Neural progenitor cell (in vitro differentiated cells): ENCODE measurements around the gene CTDP1. TPM values are rescaled to one million over a fixed set of nuclear protein-coding genes. Genes with fewer than 3 reads are reported as not detected.

Experiments
- DNase-seq: peaks from one replicate; pipeline ENCODE4 v3.0.0-alpha.2; 2016; ENCODE audit warnings: low spot score
- H2AFZ ChIP-seq: fragments of 200-600 bp; sonication (generic); replicated peaks from 2 replicates; pipeline ENCODE4 v1.6.1; 2016; ENCODE audit warnings: antibody characterized with exemption
- H3F3A ChIP-seq: fragments of 200-600 bp; sonication (generic); 2 replicates; pipeline ENCODE4 v1.6.1; 2016; ENCODE audit warnings: antibody characterized with exemption, low read depth
- H3K27ac ChIP-seq: fragments of 200-600 bp; sonication (generic); 2 replicates; pipeline ENCODE4 v1.5.1; 2016; ENCODE audit warnings: mild to moderate bottlenecking
- H3K27me3 ChIP-seq: fragments of 200-600 bp; sonication (generic); 2 replicates; pipeline ENCODE4 v1.6.1; 2016; ENCODE audit warnings: mild to moderate bottlenecking, moderate library complexity
- H3K36me3 ChIP-seq: fragments of 200-600 bp; sonication (generic); 2 replicates; pipeline ENCODE4 v1.5.1; 2016
- H3K4me1 ChIP-seq: fragments of 200-600 bp; sonication (generic); 2 replicates; pipeline ENCODE4 v1.6.1; 2016; ENCODE audit warnings: mixed run types
- H3K4me2 ChIP-seq: fragments of 200-600 bp; sonication (generic); 2 replicates; pipeline ENCODE4 v1.6.1; 2016
- H3K4me3 ChIP-seq: fragments of 200-600 bp; sonication (generic); 2 replicates; pipeline ENCODE4 v1.5.1; 2016
- H3K79me2 ChIP-seq: fragments of 200-600 bp; sonication (generic); 2 replicates; pipeline ENCODE4 v1.6.1; 2016; ENCODE audit warnings: low read depth
- H3K9ac ChIP-seq: fragments of 200-600 bp; sonication (generic); 2 replicates; pipeline ENCODE4 v1.6.1; 2016
- H3K9me3 ChIP-seq: fragments of 200-600 bp; sonication (generic); 2 replicates; pipeline ENCODE4 v1.5.1; 2016; ENCODE audit warnings: low read depth
- H4K20me1 ChIP-seq: fragments of 200-600 bp; sonication (generic); 2 replicates; pipeline ENCODE4 v1.6.1; 2016; ENCODE audit warnings: low read depth
- H3K27ac Mint-ChIP-seq: 3 replicates; pipeline ENCODE4 v1.8.0; 2021; ENCODE audit warnings: mixed read lengths
- H3K27me3 Mint-ChIP-seq: 2 replicates; pipeline ENCODE4 v1.8.0; 2022; ENCODE audit warnings: low read depth, mild to moderate bottlenecking, inconsistent platforms, moderate library complexity, mixed read lengths; ENCODE audit not compliant: insufficient read depth
- H3K36me3 Mint-ChIP-seq: 3 replicates; pipeline ENCODE4 v1.8.0; 2021; ENCODE audit warnings: mixed read lengths
- H3K4me1 Mint-ChIP-seq: 3 replicates; pipeline ENCODE4 v1.8.0; 2021; ENCODE audit warnings: mixed read lengths
- H3K4me3 Mint-ChIP-seq: 3 replicates; pipeline ENCODE4 v1.8.0; 2021; ENCODE audit warnings: mild to moderate bottlenecking, moderate library complexity, mixed read lengths
- H3K9me3 Mint-ChIP-seq: 3 replicates; pipeline ENCODE4 v1.8.0; 2020; ENCODE audit warnings: mixed read lengths
- EZH2 ChIP-seq: fragments of 200-600 bp; sonication (generic); IDR thresholded peaks from 2 replicates; pipeline ENCODE4 v1.6.1; 2017; ENCODE audit warnings: antibody characterized with exemption, mild to moderate bottlenecking, moderate library complexity
- EZH2phosphoT487 ChIP-seq: fragments of 200-600 bp; sonication (generic); IDR thresholded peaks from 2 replicates; pipeline ENCODE4 v1.6.1; 2017; ENCODE audit warnings: antibody characterized with exemption
- total RNA-seq: library from RNA; depleted of rRNA; stranded (reverse); fragments of >200 nt; gene quantifications from 2 replicates; pipeline ENCODE4 v1.2.3, GENCODE V29; 2015; ENCODE audit warnings: low replicate concordance
- TF ChIP-seq, protein P1 (sequence below): fragments of 200-600 bp; sonication (generic); IDR thresholded peaks from 2 replicates; pipeline ENCODE4 v1.5.1; 2017; ENCODE audit warnings: antibody characterized with exemption, mild to moderate bottlenecking

The CTDP1 gene
- total RNA-seq, 1 donor from 2014 or later = 11.8 TPM

DNA sequence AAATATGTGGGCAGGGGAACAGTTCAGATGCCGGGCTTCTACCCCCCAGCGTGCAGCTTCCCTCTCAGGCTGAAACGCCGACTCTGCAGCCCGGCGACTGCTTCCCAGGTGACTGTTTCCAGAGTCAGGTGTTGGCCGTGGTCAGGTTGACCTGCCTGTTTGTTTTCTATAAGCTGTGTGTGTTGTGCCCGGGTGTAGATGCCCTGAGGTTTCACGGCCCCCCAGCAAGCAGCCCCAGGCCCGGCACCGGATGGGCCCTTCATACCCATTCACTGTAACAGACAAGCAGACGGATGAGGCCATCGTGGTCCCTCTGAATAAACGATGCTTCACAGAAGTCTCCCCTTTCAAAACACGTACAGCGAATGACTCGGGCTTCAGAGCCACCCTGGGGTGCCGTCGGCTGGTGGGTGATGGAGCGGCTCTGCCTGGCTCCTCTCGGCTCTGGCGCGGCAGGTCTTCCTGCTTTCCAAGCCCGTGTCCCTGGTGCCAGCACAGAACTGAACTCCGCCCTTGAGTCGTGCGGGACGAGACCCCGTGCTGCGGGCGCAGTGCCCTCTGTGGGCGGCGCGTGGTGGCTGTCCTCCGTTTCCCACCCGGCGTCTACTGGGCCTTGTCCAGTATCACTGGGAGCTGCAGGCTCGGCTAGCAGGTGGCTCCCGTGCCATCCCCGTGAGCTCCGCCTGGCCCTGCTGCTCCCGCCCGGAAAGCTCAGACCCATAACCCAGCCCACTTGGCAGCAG, 103.1 kb downstream of the CTDP1 start:
- peaks cover 2% of the 10 kb centered on the region for H3K4me1 Mint-ChIP-seq
- Histone ChIP-seq H3K4me1 (no peaks in the 10 kb centered on the region), H3K36me3 (no peaks in the 10 kb centered on the region), H3K27me3 (peaks cover 48% of the 10 kb centered on the region), H3K4me2 (no peak overlapping the region), H3F3A (no peaks in the 10 kb centered on the region), H3K9me3 (no peaks in the 10 kb centered on the region), H3K4me3 (no peak overlapping the region), H2AFZ (no peak overlapping the region), H3K27ac (no peak overlapping the region), H4K20me1 (no peaks in the 10 kb centered on the region), H3K79me2 (no peaks in the 10 kb centered on the region), H3K9ac (no peak overlapping the region)
- TF ChIP-seq, protein P1, sequence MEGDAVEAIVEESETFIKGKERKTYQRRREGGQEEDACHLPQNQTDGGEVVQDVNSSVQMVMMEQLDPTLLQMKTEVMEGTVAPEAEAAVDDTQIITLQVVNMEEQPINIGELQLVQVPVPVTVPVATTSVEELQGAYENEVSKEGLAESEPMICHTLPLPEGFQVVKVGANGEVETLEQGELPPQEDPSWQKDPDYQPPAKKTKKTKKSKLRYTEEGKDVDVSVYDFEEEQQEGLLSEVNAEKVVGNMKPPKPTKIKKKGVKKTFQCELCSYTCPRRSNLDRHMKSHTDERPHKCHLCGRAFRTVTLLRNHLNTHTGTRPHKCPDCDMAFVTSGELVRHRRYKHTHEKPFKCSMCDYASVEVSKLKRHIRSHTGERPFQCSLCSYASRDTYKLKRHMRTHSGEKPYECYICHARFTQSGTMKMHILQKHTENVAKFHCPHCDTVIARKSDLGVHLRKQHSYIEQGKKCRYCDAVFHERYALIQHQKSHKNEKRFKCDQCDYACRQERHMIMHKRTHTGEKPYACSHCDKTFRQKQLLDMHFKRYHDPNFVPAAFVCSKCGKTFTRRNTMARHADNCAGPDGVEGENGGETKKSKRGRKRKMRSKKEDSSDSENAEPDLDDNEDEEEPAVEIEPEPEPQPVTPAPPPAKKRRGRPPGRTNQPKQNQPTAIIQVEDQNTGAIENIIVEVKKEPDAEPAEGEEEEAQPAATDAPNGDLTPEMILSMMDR = no peak
- no peak for TF ChIP-seq EZH2phosphoT487
- TF ChIP-seq EZH2 = no peak
- DNase-seq = no peak
- peaks cover 2% of the 10 kb centered on the region for H3K9me3 Mint-ChIP-seq
- H3K36me3 Mint-ChIP-seq = no peaks in the 10 kb centered on the region
- H3K27me3 Mint-ChIP-seq = peaks cover 40% of the 10 kb centered on the region
- no peak overlapping the region for H3K4me3 Mint-ChIP-seq
- H3K27ac Mint-ChIP-seq = no peak overlapping the region

- H3K36me3 Mint-ChIP-seq = peaks cover 3% of the 10 kb centered on the region
- Histone ChIP-seq H3K4me3 (no peak overlapping the region), H3K9ac (no peak overlapping the region), H3K27ac (no peak overlapping the region), H3K27me3 (peaks cover 64% of the 10 kb centered on the region), H3K4me1 (peaks cover 4% of the 10 kb centered on the region), H3K36me3 (no peaks in the 10 kb centered on the region), H3K9me3 (no peaks in the 10 kb centered on the region), H3F3A (peaks cover 7% of the 10 kb centered on the region), H2AFZ (no peak overlapping the region), H3K79me2 (no peaks in the 10 kb centered on the region), H3K4me2 (no peak overlapping the region), H4K20me1 (no peaks in the 10 kb centered on the region)
- no peak overlapping the region for H3K4me3 Mint-ChIP-seq
- H3K27ac Mint-ChIP-seq = peak overlapping the region; percentile 48
- TF ChIP-seq, protein P1 = no peak
- TF ChIP-seq EZH2phosphoT487 (no peak), EZH2 (no peak)
- peaks cover 6% of the 10 kb centered on the region for H3K9me3 Mint-ChIP-seq
- peaks cover 2% of the 10 kb centered on the region for H3K4me1 Mint-ChIP-seq
- no peak for DNase-seq
- H3K27me3 Mint-ChIP-seq = peaks cover 38% of the 10 kb centered on the region
Observed at GRCh38 chr18:79784071-79784913, 104.7 kb downstream of the CTDP1 start.

- H3K4me2 ChIP-seq = no peak overlapping the region
- peak overlapping the region; percentile 44 for H3K4me3 Mint-ChIP-seq
- H3K27ac Mint-ChIP-seq = no peak overlapping the region
- no peak overlapping the region for H3K4me3 ChIP-seq
- H2AFZ ChIP-seq = no peak overlapping the region
- H3F3A ChIP-seq = peaks cover 7% of the 10 kb centered on the region
- no peak overlapping the region for H3K9ac ChIP-seq
- no peaks in the 10 kb centered on the region for H3K9me3 ChIP-seq
- H3K4me1 ChIP-seq = peaks cover 4% of the 10 kb centered on the region
- peaks cover 3% of the 10 kb centered on the region for H3K36me3 Mint-ChIP-seq
- no peak for DNase-seq
- H4K20me1 ChIP-seq = no peaks in the 10 kb centered on the region
- peaks cover 2% of the 10 kb centered on the region for H3K4me1 Mint-ChIP-seq
- H3K79me2 ChIP-seq = no peaks in the 10 kb centered on the region
- no peak overlapping the region for H3K27ac ChIP-seq
- peaks cover 72% of the 10 kb centered on the region for H3K27me3 ChIP-seq
- peaks cover 6% of the 10 kb centered on the region for H3K9me3 Mint-ChIP-seq
- H3K27me3 Mint-ChIP-seq = peaks cover 37% of the 10 kb centered on the region
- TF ChIP-seq EZH2phosphoT487 = no peak
- TF ChIP-seq, protein P1 = no peak
- no peak for TF ChIP-seq EZH2
- H3K36me3 ChIP-seq = no peaks in the 10 kb centered on the region
Observed at GRCh38 chr18:79784965-79785770, 105.6 kb downstream of the CTDP1 start.
